ENCODE results near the gene SLC22A5.

DNA sequence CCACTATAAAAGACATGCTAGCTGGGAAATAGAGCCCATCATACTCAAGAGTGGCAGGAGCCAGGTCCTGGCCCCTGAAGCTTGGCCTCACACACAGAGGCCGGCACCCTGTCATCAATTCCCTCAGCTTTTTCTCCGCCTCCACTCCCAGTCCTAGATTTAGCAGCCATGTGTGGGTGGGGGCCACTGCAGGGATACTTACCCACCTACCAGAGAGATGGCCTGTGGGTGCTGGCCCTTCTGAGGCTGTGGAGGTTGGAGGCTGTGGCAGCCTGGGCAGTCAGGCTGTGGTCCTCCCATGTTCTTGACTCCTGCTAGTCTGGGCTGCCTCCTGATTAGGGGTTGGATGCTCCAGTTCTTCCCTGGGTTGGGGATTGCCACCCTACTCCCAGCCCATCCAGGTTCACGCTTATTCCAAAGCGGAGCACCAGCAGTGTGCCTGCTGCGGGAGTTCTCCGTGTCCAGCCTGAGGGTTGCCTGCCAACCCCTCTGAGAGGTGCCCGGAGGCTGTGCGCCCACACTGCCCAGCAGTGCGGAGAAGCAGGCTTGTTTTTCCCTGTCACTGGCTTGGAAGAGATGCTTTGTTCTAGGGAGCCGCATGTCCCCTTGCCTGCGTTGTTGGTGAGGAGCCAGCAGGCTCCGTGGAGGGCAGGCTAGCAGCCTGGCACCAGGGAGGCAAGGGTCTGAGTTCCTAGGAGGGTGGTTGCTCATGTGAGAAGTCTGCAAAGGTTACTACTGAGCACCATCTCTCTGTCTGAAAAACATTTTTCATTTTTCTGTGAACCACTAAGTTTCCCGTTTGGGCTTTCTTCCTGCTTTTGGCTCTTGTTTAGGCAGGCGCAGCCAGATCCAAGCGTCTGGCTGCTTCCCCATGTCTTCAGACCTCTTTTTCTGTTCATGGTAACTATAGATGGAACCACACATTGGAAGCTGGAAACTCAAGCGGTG is 7.5 kb downstream of the SLC22A5 start:
- TF ChIP-seq EP300 (IDR thresholded peaks at IDR 0.05; ENCODE audit: borderline replicate concordance in 1 of 2, low read depth in 2 of 2, low read length in 2 of 2) (no peak), CREB1 (IDR thresholded peaks at IDR 0.05) (no peak), POLR2AphosphoS5 (IDR thresholded peaks at IDR 0.05; ENCODE audit: low read depth, low read length) (no peak), EZH2 (IDR thresholded peaks at IDR 0.05; ENCODE audit: low read depth, low read length, severe bottlenecking) (no peak), MAX (IDR thresholded peaks at IDR 0.05) (no peak)
- TF ChIP-seq, protein P1, sequence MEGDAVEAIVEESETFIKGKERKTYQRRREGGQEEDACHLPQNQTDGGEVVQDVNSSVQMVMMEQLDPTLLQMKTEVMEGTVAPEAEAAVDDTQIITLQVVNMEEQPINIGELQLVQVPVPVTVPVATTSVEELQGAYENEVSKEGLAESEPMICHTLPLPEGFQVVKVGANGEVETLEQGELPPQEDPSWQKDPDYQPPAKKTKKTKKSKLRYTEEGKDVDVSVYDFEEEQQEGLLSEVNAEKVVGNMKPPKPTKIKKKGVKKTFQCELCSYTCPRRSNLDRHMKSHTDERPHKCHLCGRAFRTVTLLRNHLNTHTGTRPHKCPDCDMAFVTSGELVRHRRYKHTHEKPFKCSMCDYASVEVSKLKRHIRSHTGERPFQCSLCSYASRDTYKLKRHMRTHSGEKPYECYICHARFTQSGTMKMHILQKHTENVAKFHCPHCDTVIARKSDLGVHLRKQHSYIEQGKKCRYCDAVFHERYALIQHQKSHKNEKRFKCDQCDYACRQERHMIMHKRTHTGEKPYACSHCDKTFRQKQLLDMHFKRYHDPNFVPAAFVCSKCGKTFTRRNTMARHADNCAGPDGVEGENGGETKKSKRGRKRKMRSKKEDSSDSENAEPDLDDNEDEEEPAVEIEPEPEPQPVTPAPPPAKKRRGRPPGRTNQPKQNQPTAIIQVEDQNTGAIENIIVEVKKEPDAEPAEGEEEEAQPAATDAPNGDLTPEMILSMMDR (IDR thresholded peaks at IDR 0.05; ENCODE audit: control extremely low read depth in 1 of 3, insufficient read depth in 1 of 3, low read depth in 1 of 3, low read length in 3 of 3): no peak

All from H1 (cell line).